Heart right ventricle (tissue), 16 donors: ENCODE data around the gene EXD2. TPM values are rescaled to one million over a fixed set of nuclear protein-coding genes. Genes with fewer than 3 reads are reported as not detected.
A peak's percentile ranks its signal among the peaks of the same experiment; 100 is the strongest.

ENCODE experiments used
- ATAC-seq, 8 donors: fragments of 200-7000 bp; cut with Tn5 transposase; one replicate each; pipeline ENCODE4 v1.9.1; 2020; ENCODE audit warnings: mild to moderate bottlenecking in 8 of 8, moderate library complexity in 8 of 8, moderate number of reproducible peaks in 1 of 8
- DNase-seq, 2 donors: peaks; one replicate each; pipeline ENCODE4 v3.0.0-alpha.2; 2020
- H3K27ac ChIP-seq, 10 donors: fragments of 200-600 bp; sonication (generic) in 2 of 10; one replicate each; pipeline versions ENCODE4 v1.5.0 to v1.8.0; 2020 to 2022; ENCODE audit warnings: mild to moderate bottlenecking in 3 of 10
- H3K27me3 ChIP-seq, 7 donors: fragments of 200-600 bp; one replicate each; pipeline ENCODE4 v1.8.0; 2021 to 2022; ENCODE audit warnings: mild to moderate bottlenecking in 2 of 7
- H3K36me3 ChIP-seq, 9 donors: fragments of 200-600 bp; sonication (generic) in 1 of 9; one replicate each; pipeline versions ENCODE4 v1.5.0 to v1.8.0; 2020 to 2022; ENCODE audit warnings: mild to moderate bottlenecking in 2 of 9
- H3K4me1 ChIP-seq, 9 donors: fragments of 200-600 bp; sonication (generic) in 1 of 9; one replicate each; pipeline versions ENCODE4 v1.5.0 to v1.8.0; 2020 to 2022; ENCODE audit warnings: mild to moderate bottlenecking in 4 of 9
- H3K4me3 ChIP-seq, 10 donors: fragments of 200-600 bp; sonication (generic) in 2 of 10; one replicate each; pipeline versions ENCODE4 v1.5.0 to v1.8.0; 2020 to 2022; ENCODE audit warnings: mild to moderate bottlenecking in 7 of 10, moderate library complexity in 2 of 10
- H3K9me3 ChIP-seq, 11 donors: fragments of 200-600 bp in 10 of 11; sonication (generic) in 2 of 11; one replicate each; pipeline versions ENCODE4 v1.5.0 to v1.8.0; 2013 to 2022; ENCODE audit warnings: mild to moderate bottlenecking in 2 of 11, control low read depth in 1 of 11, moderate library complexity in 1 of 11
- CTCF ChIP-seq, 9 donors: fragments of 200-600 bp; sonication (generic) in 2 of 9; IDR thresholded peaks; one replicate each; pipeline versions ENCODE4 v1.5.0 to v1.8.0; 2021 to 2022; ENCODE audit warnings: antibody characterized with exemption in 9 of 9, mild to moderate bottlenecking in 5 of 9, moderate library complexity in 1 of 9
- WGBS, 2 donors: extraction: QIAGEN DNeasy Blood & Tissue Kit; methylation state at CpG; one replicate each; pipeline ENCODE4 v1.1.7; 2013; ENCODE audit warnings: inconsistent platforms in 1 of 2; 5-methylcytosine and 5-hydroxymethylcytosine counted together
- intact Hi-C, 10 donors: fragments of 100-400 bp; cut with DNase I; formaldehyde crosslinking; loops; one replicate each; pipeline versions ENCODE4 v1.11.1 to v1.14.2; 2022
- polyA plus RNA-seq, 2 donors: library from polyadenylated mRNA; stranded (reverse); fragments of 200-250 nt; gene quantifications; one replicate each; pipeline ENCODE4 v1.2.3, GENCODE V29; 2013
- total RNA-seq, 10 donors: library from RNA; stranded (reverse); fragmentation: NEBNext Ultra II Directional in 3 of 10; extraction: Animal tissue kit (Norgen Biotek cat#: 25700) in 3 of 10; gene quantifications; one replicate each; pipeline versions ENCODE4 v1.2.1 to v1.2.4, GENCODE V29; 2021 to 2023
- donor health status: Arrhythmogenic right ventricular cardiomyopathy.
- donor health status: ischemic (EF 13 %, LVEDD 7.1; RV severe dilation, severe dysfunction).
- donor health status: healthy with polysubstance abuse.
- donor health status: DM: no; HTN: yes; CAD: no.
- donor health status: DM: no; HTN: no; CAD: no.
- donor health status: ischemic (EF 25% LVEDD 6.9; RV normal size, moderate dysfunction).
- donor health status: ischemic (EF 25% LVEDD 5.7; RV mildly dilated, moderate dysfunction).
- donor health status: healthy.
- donor health status: DM: yes; HTN: yes; CAD: no.
- donor health status: Ischemic cardiomyopathy.
- donor health status: ischemic (EF 35%, LVEDD 5.7; RV mildly dilated, moderate dysfunction).
- donor health status: nonischemic (EF 11% LVEDD 7.7; RV severe dilation, severe dysfunction).
- donor health status: DM: yes; HTN: yes; CAD: no.
- donor health status: PGD.
- donor health status: ischemic (EF 29% LVEDD 5.4; RV normal size, mild dysfunction).
- donor health status: nonischemic (EF 23%, LVEDD 6.1; RV moderate dilation, normal function).

Gene EXD2
- total and polyA plus RNA-seq, 12 donors = 9.8 to 22.4 (median 16.2) TPM

DNA sequence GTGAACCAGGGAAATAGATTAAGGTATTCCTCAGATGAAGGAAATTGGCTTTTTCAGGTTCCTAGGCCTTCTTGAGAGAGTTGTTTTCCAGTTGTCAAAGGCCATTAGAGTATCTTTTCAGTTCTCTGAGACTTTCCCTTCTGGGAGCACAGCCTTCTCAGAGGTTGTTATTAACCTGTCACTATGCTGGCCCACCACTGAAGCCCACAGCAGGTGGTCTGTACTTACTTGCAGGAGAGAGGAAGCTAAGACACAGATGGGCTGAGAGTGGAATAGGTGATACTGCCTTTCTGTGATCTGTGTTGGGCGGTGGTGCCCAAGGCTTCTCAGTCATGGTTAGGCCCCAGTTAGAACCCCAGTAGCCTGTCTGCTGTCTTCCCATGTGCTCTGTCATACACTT is 45.8 kb downstream of the EXD2 start:
- intact Hi-C loops = loop anchor here in 1 of 10 donors (10.0 kb wide), 1 partner anchor 102 kb away; no protein-coding TSS in a partner anchor
- peaks cover 0 to 21% (median 5%) of the 10 kb centered on the region in 9 donors for H3K4me1 ChIP-seq
- 93 to 100% methylated on average over 1 of the region's 1 CpG for WGBS, 2 donors
- H3K27me3 ChIP-seq = no peaks in the 10 kb centered on the region
- H3K9me3 ChIP-seq = no peaks in the 10 kb centered on the region
- H3K36me3 ChIP-seq = peaks cover 0 to 98% (median 36%) of the 10 kb centered on the region in 9 donors
- H3K27ac ChIP-seq = no peak overlapping the region
- H3K4me3 ChIP-seq = no peak overlapping the region
- no peak for TF ChIP-seq CTCF (IDR thresholded peaks at IDR 0.05)
- ATAC-seq = no peak
- no peak for DNase-seq

DNA sequence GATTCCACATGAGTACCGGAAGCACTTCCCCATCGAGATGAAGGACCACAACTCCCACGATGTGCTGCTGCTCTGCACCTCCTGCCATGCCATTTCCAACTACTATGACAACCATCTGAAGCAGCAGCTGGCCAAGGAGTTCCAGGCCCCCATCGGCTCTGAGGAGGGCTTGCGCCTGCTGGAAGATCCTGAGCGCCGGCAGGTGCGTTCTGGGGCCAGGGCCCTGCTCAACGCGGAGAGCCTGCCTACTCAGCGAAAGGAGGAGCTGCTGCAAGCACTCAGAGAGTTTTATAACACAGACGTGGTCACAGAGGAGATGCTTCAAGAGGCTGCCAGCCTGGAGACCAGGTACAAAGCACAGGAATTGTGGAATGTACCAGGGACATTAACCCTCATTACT is 46.3 kb downstream of the EXD2 start:
- peaks cover 0 to 97% (median 36%) of the 10 kb centered on the region in 9 donors for H3K36me3 ChIP-seq
- no peak overlapping the region for H3K4me3 ChIP-seq
- TF ChIP-seq CTCF (IDR thresholded peaks at IDR 0.05) = no peak
- peaks cover 0 to 20% (median 6%) of the 10 kb centered on the region in 9 donors for H3K4me1 ChIP-seq
- no peaks in the 10 kb centered on the region for H3K27me3 ChIP-seq
- ATAC-seq (no peak), DNase-seq (no peak)
- WGBS, 2 donors = 89 to 91% methylated on average over 12 of the region's 12 CpGs
- H3K9me3 ChIP-seq = no peaks in the 10 kb centered on the region
- intact Hi-C loops = loop anchor here in 1 of 10 donors (10.0 kb wide), 1 partner anchor 103 kb away; no protein-coding TSS in a partner anchor
- H3K27ac ChIP-seq = no peak overlapping the region

DNA sequence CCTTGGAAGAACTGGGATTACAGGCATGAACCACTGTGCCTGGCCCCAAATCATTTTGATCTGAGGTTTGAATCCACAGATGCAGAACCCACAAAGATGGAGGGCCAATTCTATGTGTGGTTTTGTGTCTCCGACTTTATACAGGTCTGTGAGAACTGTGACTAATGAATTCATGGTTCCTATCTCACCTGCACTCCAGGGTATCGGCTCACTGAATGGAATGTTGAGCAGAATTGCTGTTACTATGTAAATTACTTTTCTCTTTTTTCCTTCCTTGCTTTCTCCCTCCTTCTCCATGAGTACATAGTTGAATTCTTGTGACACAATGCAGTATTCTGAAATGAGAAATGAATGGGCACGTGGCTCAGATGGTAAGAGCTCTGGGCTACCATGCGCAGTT is 47.6 kb downstream of the EXD2 start:
- Histone ChIP-seq H3K4me1 (peaks cover 0 to 30% (median 13%) of the 10 kb centered on the region in 9 donors), H3K4me3 (no peak overlapping the region), H3K9me3 (no peaks in the 10 kb centered on the region), H3K27ac (no peak overlapping the region), H3K27me3 (no peaks in the 10 kb centered on the region), H3K36me3 (peaks cover 0 to 86% (median 36%) of the 10 kb centered on the region in 9 donors)
- intact Hi-C loops = loop anchor here in 1 of 10 donors (10.0 kb wide), 1 partner anchor 104 kb away; no protein-coding TSS in a partner anchor
- no peak for TF ChIP-seq CTCF (IDR thresholded peaks at IDR 0.05)
- WGBS, 2 donors = 94% methylated on average over 4 of the region's 4 CpGs
- ATAC-seq (no peak), DNase-seq (no peak)

DNA sequence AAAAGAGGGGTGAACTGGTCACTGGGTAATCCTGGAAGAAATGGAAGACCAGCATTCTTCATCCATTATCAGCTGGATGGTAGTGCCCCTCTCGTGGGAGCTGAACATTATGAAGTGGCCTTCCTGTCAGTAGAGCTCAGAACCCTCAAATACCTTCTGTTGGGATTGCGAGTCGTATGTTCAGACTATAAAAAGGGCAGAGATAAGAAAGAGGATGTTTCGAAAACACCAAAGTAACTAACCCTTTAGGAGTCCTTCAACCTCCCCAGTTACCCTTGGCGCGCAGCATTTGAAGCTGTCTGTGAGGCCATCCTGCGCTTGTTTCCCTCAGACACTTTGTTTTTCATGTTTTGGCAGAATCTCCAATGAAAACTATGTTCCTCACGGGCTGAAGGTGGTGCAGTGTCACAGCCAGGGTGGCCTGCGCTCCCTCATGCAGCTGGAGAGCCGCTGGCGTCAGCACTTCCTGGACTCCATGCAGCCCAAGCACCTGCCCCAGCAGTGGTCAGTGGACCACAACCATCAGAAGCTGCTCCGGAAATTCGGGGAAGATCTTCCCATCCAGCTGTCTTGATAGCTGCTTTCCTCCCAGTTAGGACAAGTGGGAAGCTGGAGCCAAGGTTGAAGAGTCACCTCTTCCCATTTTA is 49.4 kb downstream of the EXD2 start:
- WGBS, 2 donors = 56 to 64% methylated on average over 13 of the region's 13 CpGs
- peak overlapping the region in 9 of 10 donors; percentile 21 to 76 (median 62) for H3K27ac ChIP-seq
- H3K9me3 ChIP-seq = no peaks in the 10 kb centered on the region
- peaks cover 0 to 69% (median 36%) of the 10 kb centered on the region in 9 donors for H3K36me3 ChIP-seq
- H3K4me3 ChIP-seq = no peak overlapping the region
- TF ChIP-seq CTCF (IDR thresholded peaks at IDR 0.05) = no peak
- H3K27me3 ChIP-seq = no peaks in the 10 kb centered on the region
- no peak for DNase-seq
- intact Hi-C loops = loop anchor here (2.0 to 10.0 kb wide), 9 partner anchors 88 to 337 kb away; partner anchors contain the start of genes CCDC177 (in 2 of the 10) and DCAF5 (in 1 of the 10)
- ATAC-seq = peak in 7 of 8 donors; percentile 35 to 85 (median 67)
- peaks cover 0 to 30% (median 13%) of the 10 kb centered on the region in 9 donors for H3K4me1 ChIP-seq
